Esophagus squamous epithelium (tissue), 5 donors: ENCODE measurements around the gene MMRN2. TPM values are rescaled to one million over a fixed set of nuclear protein-coding genes. Genes with fewer than 3 reads are reported as not detected.

ENCODE experiments used
- DNase-seq: peaks from one replicate; lab custom pipeline; 2025; lab: John Stamatoyannopoulos, UW
- H3K27ac ChIP-seq, 4 donors: fragments of 200-600 bp; sonication (generic); one replicate each; pipeline ENCODE4 v1.5.1; 2016 to 2019; ENCODE audit warnings: mild to moderate bottlenecking in 1 of 4
- H3K27me3 ChIP-seq, 4 donors: fragments of 200-600 bp; sonication (generic); 1 replicate in 3 of 4; 2 replicates in 1 of 4; pipeline versions ENCODE4 v1.5.1 to v1.6.0; 2017 to 2021; ENCODE audit warnings: antibody characterized with exemption in 1 of 4
- H3K36me3 ChIP-seq, 3 donors: fragments of 200-600 bp; sonication (generic); one replicate each; pipeline ENCODE4 v1.5.1; 2016 to 2019
- H3K4me1 ChIP-seq, 3 donors: fragments of 200-600 bp; sonication (generic); one replicate each; pipeline ENCODE4 v1.5.1; 2017 to 2019
- H3K4me3 ChIP-seq, 4 donors: fragments of 200-600 bp; sonication (generic); 1 replicate in 3 of 4; 2 replicates in 1 of 4; pipeline ENCODE4 v1.5.1; 2016 to 2019; ENCODE audit warnings: mild to moderate bottlenecking in 2 of 4, moderate library complexity in 1 of 4
- H3K9me3 ChIP-seq, 3 donors: fragments of 200-600 bp; sonication (generic); one replicate each; pipeline ENCODE4 v1.5.1; 2016 to 2019
- POLR2A ChIP-seq, 4 donors: fragments of 450-650 bp; IDR thresholded peaks; one replicate each; pipeline ENCODE4 v1.6.1; 2017; ENCODE audit warnings: antibody characterized with exemption in 4 of 4, mild to moderate bottlenecking in 4 of 4, moderate library complexity in 3 of 4
- WGBS, 2 donors: methylation state at CpG; one replicate each; pipeline ENCODE4 v1.1.5; 2018; 5-methylcytosine and 5-hydroxymethylcytosine counted together
- intact Hi-C: fragments of 100-400 bp; cut with DNase I; formaldehyde crosslinking; loops from one replicate; pipeline ENCODE4 v1.15.0; 2022
- total RNA-seq, 4 donors: library from RNA; depleted of rRNA; stranded (reverse); fragments of >200 nt; gene quantifications; one replicate each; pipeline ENCODE4 v1.1.0, GENCODE V29; 2016
- TF ChIP-seq, protein P1 (sequence below), 6 experiments: fragments of 450-650 bp in 4 of 6; fragments of 200-600 bp in 2 of 6; sonication (generic) in 2 of 6; IDR thresholded peaks; one replicate each; pipeline ENCODE4 v1.5.1; 2016 to 2019; ENCODE audit warnings: antibody characterized with exemption in 6 of 6, mild to moderate bottlenecking in 4 of 6, moderate library complexity in 4 of 6
- donor health status: DM: yes; HTN: yes; CAD: no.

Gene MMRN2
- total RNA-seq, 4 donors from 2014 or later, result 3.4 to 18.1 (median 11.0) TPM

DNA sequence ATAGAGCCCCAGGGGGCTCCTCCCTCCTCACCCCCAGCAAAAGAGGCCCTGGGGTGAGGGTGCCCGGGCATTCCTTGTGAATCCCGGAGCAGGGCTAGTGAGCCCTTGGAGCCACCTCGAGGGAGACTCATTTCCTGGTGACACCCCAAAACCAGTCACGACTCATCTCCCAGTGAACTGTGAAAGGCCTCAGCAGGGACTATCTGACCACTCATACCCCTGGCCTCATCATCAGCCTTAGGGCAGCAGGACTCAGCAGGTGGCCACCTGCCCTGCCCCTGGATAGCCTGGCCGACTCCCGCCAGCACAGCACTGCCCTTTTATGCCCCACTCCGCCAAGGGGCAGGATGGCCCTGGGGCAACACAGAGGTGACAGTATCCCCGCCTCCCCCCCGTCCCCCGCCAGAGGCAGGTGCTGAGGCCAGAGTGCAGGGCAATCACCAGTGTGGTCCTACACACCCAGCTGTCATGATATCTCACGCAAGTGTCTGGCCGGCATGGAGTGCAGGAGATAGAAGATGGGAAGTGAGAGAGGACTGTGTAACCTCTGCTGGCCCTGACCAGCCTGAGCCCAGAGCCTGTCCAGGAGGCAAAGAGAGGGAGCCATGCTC is 4.2 kb upstream of the MMRN2 start:
- no peak for DNase-seq
- Histone ChIP-seq H3K4me3 (no peak overlapping the region), H3K36me3 (no peaks in the 10 kb centered on the region), H3K9me3 (no peaks in the 10 kb centered on the region), H3K27ac (peak overlapping the region in 1 of 4 donors; percentile 17), H3K4me1 (peaks cover 46 to 99% (median 50%) of the 10 kb centered on the region in 3 donors), H3K27me3 (no peaks in the 10 kb centered on the region)
- 96 to 100% methylated on average over 1 to 4 of the region's 12 CpGs for WGBS, 2 donors
- TF ChIP-seq, protein P1, sequence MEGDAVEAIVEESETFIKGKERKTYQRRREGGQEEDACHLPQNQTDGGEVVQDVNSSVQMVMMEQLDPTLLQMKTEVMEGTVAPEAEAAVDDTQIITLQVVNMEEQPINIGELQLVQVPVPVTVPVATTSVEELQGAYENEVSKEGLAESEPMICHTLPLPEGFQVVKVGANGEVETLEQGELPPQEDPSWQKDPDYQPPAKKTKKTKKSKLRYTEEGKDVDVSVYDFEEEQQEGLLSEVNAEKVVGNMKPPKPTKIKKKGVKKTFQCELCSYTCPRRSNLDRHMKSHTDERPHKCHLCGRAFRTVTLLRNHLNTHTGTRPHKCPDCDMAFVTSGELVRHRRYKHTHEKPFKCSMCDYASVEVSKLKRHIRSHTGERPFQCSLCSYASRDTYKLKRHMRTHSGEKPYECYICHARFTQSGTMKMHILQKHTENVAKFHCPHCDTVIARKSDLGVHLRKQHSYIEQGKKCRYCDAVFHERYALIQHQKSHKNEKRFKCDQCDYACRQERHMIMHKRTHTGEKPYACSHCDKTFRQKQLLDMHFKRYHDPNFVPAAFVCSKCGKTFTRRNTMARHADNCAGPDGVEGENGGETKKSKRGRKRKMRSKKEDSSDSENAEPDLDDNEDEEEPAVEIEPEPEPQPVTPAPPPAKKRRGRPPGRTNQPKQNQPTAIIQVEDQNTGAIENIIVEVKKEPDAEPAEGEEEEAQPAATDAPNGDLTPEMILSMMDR (IDR thresholded peaks at IDR 0.05), result no peak
- no peak for TF ChIP-seq POLR2A (IDR thresholded peaks at IDR 0.05)
- intact Hi-C loops, result no loop called here

DNA sequence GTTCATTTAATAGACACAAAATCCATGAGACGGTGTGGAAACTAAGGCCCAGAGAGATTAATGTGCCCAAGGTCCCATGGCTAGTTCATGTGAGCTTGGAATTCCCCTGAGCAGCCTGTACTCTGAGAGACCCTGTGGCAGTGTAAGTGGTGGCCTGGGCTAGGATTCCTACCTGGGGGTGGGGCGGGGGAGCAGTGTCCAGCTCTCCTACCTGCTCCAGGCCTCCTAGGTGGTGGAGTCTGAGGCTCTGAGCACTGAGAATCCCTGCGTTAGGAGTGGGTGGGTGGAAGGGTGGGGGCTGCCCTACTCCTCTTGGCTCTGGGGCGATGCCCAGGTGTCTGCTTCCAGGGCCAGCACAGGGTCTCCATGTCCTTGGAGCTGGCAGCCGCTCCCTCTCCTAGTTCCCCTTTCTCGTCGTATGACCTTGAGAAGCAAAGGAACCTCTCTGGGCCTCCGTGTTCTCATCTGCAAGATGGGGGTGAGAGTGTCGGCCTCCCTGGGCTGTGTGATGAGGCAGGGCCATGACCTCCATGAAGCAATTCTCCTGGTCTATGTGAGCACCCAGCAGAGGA is 3.5 kb upstream of the MMRN2 start:
- peak overlapping the region in 2 of 4 donors; percentile 36 to 86 for H3K27ac ChIP-seq
- H3K36me3 ChIP-seq, result no peaks in the 10 kb centered on the region
- DNase-seq, result no peak
- H3K4me1 ChIP-seq, result peaks cover 42 to 98% (median 44%) of the 10 kb centered on the region in 3 donors
- 72 to 76% methylated on average over 5 to 8 of the region's 9 CpGs for WGBS, 2 donors
- H3K9me3 ChIP-seq, result no peaks in the 10 kb centered on the region
- no peaks in the 10 kb centered on the region for H3K27me3 ChIP-seq
- TF ChIP-seq, protein P1 (IDR thresholded peaks at IDR 0.05), result no peak
- no peak for TF ChIP-seq POLR2A (IDR thresholded peaks at IDR 0.05)
- intact Hi-C loops, result no loop called here
- no peak overlapping the region for H3K4me3 ChIP-seq

DNA sequence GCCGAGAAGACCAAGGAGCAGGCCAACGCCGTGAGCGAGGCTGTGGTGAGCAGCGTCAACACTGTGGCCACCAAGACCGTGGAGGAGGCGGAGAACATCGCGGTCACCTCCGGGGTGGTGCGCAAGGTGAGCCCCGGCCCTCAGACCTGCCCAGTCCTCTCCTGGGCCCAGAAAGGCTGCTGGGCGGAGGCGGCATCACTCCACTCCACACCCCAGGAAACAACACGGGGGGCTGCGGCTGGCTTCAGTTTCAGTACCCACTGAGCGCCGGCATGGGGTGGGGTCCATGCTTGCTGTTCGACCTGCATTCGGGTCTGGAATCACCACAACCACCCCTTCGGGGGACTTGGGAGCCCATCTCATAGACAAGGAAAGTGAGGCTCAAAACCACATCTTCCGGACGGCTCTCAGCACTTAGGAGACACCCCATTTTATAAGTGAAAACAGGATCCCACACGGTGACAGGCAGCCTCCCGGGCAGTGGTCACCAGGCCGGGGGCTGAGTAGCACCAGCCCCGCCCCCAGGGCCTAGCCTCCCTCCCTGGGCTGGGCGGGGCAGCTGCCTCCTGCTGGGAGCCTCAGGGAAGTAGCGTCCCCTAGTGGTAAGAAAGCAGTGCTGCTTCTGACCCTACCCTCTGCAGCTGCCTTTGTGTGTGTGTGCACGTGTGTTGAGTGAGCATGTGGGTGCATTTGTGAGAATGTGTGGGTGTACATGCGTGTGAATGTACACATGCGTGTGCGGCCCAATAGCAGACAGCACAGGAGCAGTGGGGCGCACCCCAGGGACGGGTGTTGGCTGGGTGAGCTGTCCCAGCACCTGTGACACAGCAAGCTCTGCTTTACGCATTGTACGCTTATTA is 2.8 kb upstream of the MMRN2 start:
- DNase-seq, result no peak
- peak overlapping the region in 3 of 4 donors; percentile 31 to 54 (median 41) for H3K4me3 ChIP-seq
- 66 to 80% methylated on average over 9 to 10 of the region's 37 CpGs for WGBS, 2 donors
- intact Hi-C loops, result no loop called here
- H3K9me3 ChIP-seq, result no peaks in the 10 kb centered on the region
- H3K27ac ChIP-seq, result peak overlapping the region; percentile 42 to 86 (median 78)
- H3K4me1 ChIP-seq, result peaks cover 42 to 98% (median 44%) of the 10 kb centered on the region in 3 donors
- no peak for TF ChIP-seq POLR2A (IDR thresholded peaks at IDR 0.05)
- TF ChIP-seq, protein P1 (IDR thresholded peaks at IDR 0.05), result peak; percentile 33 to 95 (median 88)
- H3K27me3 ChIP-seq, result no peaks in the 10 kb centered on the region
- H3K36me3 ChIP-seq, result no peaks in the 10 kb centered on the region

DNA sequence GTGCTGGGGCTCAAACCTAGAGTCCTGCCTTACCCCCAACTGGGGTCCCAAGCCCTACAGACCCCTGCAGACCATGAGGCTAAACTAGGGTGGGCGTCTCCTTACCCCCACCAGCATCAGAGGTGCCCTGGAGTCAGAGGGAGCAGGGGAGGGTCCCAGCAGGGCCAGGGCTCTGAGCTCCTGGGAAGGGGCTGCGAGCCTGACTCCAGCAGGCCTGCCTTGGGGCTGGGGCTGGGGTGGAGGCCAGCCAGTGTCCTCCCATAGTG is 2.3 kb upstream of the MMRN2 start:
- TF ChIP-seq, protein P1 (IDR thresholded peaks at IDR 0.05), result no peak
- no peak for TF ChIP-seq POLR2A (IDR thresholded peaks at IDR 0.05)
- no CpG with 5 or more reads among the region's 2 CpGs for WGBS, 2 donors
- Histone ChIP-seq H3K36me3 (no peaks in the 10 kb centered on the region), H3K4me3 (peak overlapping the region in 3 of 4 donors; percentile 31 to 54 (median 41)), H3K27me3 (no peaks in the 10 kb centered on the region), H3K9me3 (no peaks in the 10 kb centered on the region), H3K27ac (peak overlapping the region; percentile 42 to 86 (median 78)), H3K4me1 (peaks cover 40 to 98% (median 45%) of the 10 kb centered on the region in 3 donors)
- DNase-seq, result no peak
- intact Hi-C loops, result no loop called here
